NAMALWA (cell line): ENCODE measurements around the gene ZC3H14.

ENCODE experiments used
- DNase-seq: peaks from one replicate; pipeline ENCODE4 v3.0.0-alpha.2; 2015; ENCODE audit warnings: low spot score

The ZC3H14 gene

DNA sequence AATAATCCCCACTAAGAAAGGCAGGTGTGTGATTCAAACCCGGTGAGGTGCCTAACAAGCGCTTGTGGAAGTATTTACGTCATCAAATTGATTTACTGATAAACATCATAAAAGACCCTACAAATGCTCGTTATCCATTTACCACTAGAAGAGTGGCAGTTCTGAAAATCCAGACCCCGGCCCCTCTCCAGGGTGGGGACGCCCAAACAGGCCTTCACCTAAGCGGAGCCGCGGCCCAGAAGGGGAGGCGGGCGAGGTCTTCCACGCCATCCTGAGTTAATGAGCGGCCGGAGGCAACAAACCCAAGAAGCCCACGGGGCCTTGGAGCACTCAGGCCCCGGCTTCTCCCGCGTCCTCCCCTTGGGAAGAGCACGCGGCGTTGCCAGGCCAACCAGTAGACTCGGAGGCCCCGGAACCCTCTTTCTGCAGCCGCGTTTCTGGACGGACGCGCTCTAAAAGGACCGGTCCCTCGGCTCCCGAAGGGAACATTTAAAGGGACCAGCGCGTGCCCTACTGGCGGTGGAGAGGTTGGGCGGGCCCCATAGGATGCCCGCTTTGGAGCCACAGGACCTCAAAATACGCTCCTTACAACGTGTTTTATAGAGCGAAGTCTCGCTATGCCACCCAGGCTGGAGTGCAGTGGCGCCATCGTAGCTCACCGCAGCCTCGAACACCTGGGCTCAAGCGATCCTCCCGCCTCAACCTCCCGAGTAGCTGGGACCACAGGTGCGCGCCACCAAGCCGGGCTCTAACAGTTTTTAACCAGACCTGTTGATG is 11.6 kb upstream of the ZC3H14 start:
- DNase-seq: no peak

DNA sequence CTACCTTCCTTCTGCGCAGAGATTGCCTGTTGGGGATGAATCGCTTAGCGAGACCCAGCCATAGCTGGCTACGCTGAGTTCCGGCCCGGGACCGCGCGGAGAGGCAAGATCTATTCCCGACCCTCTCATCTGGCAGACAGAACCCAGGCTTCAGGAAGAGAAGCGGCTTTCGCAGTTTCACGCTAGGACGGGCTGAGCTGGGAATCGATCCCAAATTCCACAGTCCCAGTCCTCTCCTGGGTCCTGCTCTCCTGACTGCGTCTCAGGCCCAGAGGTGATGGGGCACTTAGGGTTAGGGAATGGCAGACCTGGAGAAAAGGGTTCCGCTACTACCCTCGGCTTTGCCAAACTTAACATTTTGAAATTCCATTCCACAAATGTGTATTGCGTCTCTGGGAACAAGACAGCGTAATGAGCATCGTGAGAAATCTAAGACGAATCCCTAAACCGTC is 10.8 kb upstream of the ZC3H14 start:
- no peak for DNase-seq

- DNase-seq: no peak
Observed at GRCh38 chr14:88552876-88553275, 10.0 kb upstream of the ZC3H14 start.

DNA sequence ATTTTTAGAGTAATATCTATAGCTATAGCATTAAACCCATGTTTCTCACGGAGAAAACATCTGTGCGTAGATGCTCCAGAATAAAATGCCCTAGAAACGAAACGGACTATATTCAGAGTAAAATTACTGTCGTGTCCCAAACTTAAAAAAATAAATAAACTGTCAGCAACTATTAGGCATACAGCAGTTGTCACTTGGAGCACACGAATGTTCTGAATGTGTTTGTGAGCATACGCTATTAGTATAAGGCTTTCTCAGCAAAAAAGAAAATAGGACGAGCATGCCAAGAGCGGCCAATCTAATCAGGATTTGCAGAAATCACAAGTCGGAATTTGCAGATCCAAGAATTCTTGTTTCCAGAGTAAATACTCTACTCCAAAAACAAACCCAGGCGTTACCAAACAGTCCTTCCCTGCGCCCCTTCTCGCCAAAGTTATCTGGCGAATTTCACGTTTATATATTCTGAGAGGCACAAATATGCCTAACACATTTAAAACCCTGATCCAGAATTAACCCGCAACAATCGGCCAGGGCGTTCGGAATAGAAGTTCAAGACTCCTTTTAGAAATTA is 8.9 kb upstream of the ZC3H14 start:
- no peak for DNase-seq

DNA sequence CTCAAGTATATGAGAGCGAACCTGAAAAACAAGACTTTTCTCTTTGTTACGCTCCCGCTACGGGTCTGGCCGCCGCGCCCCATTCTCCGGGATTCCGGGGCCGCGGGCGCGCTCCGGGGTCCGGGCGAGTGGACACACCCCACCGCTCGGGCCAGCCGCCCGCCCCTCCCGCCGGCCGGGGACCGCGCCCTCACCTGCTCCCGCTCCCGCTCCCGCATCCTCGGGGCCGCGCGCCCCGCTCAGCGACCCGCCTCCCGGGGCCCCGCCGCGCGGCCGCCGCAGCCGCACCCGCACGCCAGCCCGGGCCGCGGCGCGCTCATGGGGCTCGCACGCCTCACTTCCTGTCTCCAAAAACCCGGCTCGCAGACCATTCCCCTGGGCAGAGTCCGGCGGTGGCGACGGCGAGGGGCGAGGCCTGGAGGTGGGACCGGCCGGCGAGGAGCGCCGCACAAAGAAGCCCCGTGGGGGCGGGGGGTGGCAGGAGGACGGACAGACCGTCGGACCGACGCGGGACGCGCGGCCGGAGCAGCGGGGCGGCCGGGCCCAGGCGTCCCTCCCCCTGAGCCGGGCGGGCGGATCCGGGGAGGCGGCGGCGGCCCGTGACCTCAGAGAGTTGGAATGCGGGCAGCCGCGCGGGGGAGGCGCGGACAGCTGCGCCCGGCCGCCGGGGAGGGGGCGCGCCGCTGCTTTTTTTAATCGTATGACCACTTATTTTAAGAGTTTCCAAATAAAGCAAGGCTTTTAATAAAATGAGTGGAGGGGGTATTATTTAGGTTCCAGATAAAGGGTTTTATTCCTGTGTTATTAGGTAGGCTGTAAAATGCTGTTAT is 8.2 kb upstream of the ZC3H14 start, which contains the start of gene PTPN21:
TSS of gene PTPN21 (minus strand) at position 551 of the 830 bp plus-strand sequence. CDS start 4,590 bp downstream, outside the sequence.
- DNase-seq: no peak

GRCh38 chr14:88556581-88556980 is 6.3 kb upstream of the ZC3H14 start:
- DNase-seq: no peak

- peak; percentile 24 for DNase-seq
Observed at GRCh38 chr14:88559852-88560251, 3.0 kb upstream of the ZC3H14 start.

DNA sequence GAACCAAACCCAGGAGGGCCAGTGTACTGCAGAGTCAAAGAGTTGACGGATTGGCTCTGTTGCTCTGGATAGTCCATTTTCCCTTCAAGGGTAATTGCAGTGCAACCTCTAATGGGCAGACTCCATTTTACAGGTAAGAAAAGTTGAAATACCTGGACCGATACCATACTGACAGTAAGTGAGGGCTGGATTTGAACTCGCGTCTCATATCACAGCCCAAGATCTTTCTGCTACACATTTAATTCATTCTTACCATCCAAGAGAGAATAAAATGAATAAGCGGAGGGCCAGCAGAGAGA is 356 bp upstream of the ZC3H14 start:
- DNase-seq: no peak

DNA sequence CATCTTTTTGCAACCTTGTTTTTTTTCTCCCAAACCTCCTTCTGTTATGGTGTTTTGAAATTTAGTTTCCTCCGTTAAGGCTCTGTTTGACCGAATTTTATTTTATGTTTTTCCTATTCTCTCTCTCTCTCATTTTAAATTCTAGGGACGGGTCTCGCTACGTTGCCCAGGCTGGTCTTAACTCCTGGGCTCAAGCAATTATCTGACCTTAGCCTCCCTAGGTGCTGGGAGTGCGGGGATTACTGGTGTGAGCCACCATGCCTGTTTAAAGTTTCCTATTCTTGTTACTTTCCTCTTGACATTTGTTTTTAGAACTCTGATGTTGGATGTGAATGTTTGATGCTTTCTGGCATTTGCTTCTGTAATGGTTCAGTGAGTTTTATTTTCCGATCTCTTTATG is 1.0 kb downstream of the ZC3H14 start:
- no peak for DNase-seq

DNA sequence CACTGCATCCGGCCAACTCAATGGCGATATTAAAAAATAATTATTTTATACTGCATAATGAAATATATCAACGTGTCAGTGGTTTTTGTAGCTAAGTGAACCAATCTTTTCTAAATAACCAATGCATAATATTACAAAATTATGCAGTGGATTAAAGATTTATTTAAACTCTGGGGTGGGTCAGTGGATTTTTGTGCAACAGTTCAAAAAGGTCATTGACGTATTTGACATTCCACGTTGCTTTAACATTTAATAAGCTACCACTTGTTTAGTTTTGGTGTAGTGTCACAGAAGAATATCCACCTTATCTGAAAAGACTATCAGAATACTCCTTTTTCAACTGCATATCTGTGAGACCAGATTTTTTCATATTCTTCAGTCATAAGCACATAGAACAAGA is 2.6 kb downstream of the ZC3H14 start:
- DNase-seq: no peak

GRCh38 chr14:88568196-88568595 is 5.4 kb downstream of the ZC3H14 start:
- DNase-seq: no peak

DNA sequence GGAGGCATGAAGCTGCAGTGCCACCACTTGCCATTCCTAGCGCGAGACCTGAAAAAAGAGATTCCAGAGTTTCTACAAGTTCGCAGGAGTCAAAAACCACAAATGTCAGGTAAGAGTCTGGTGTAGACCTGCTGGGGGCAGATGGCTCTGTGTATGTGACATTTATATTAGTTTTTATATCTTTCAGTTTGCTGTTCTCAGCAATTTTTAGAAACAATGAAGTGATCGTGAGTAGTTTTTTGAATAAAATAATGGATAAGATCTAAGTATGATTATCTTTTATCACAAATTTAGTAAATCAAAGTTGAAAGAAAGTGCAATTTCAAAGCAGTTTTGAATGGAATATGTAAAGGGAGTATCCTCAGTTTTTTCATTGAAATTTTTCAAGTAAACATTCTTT is 9.3 kb downstream of the ZC3H14 start:
- DNase-seq: no peak

GRCh38 chr14:88576222-88576621 is 13.4 kb downstream of the ZC3H14 start:
- no peak for DNase-seq

DNA sequence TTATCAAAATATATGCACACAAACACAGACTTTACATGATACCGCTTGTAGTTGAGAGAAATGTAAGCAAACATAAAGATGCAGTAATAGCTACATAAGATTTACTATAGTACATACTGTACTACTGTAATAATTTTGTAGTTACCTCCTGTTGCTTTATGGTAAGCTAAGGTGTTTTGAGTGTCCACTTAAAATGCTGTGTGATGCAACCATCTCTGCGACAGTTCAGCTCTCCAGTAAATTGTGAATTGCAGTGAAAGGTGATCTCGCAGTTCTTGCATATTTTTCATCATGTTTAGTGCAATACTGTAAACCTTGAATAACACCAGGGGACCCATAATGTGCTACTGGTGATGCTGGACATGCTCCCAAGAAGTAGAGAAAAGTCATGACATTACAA is 21.6 kb downstream of the ZC3H14 start:
- no peak for DNase-seq

- no peak for DNase-seq
Observed at GRCh38 chr14:88588081-88588480, 25.2 kb downstream of the ZC3H14 start.

GRCh38 chr14:88590173-88590572 is 27.3 kb downstream of the ZC3H14 start:
- no peak for DNase-seq

DNA sequence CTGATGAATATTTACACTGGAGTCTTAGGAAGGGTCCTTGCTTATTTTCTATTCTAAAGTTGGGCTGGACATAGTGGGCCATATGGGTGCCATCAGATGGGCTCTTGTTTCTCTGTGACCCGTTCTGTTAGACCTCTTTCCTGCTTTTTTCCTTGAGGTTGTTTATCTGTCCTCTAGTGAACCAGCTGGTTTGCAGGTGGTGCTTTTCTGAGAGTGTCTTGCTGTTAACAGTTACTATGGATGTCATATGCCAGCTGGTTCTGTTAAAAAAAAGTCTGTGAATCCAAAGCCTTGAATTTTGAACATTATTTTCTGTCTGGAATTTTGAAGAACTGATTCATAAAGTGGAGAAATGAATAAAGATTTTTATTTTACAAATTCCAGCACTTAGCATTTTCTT is 29.2 kb downstream of the ZC3H14 start:
- DNase-seq: no peak

DNA sequence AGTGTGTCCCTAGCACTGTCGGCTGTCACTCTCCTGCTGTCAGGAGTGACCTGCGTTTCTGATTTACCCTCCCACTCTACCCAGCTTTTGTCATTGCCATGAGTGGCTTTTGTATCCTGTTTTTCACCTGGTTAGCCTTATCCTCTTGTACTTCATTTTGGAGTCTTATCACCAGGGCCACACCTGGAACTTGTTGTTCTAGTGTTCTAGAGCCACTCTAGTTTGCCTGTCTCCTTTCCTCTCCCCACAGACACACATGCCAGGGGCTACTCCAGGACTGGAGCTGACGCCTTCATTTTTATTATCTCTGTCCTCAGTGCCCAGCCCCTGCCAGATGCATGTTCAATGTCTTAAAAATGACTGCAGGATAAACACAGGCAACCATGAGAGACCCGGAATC is 34.2 kb downstream of the ZC3H14 start:
- DNase-seq: no peak

DNA sequence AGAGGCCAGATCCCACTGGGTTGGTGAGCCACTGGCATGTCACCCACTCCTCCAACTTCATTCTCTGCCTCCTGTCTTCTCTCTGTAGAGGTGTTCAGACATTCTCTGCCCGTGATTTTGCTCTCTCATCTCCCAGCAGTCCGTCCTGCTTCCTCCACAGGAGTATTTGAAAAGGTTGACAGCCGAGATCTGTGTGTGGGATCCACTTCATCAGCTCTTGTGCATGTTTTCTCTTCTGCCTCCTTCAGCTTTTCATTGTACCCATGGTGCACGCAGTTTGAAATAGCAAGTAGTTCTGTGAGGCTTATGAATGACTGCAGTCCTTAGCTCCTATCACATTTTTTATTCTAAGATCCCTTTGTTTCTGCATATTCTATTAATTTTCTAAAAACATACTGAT is 34.8 kb downstream of the ZC3H14 start:
- DNase-seq: no peak

- DNase-seq: no peak
Observed at GRCh38 chr14:88598097-88598675, 35.3 kb downstream of the ZC3H14 start.

DNA sequence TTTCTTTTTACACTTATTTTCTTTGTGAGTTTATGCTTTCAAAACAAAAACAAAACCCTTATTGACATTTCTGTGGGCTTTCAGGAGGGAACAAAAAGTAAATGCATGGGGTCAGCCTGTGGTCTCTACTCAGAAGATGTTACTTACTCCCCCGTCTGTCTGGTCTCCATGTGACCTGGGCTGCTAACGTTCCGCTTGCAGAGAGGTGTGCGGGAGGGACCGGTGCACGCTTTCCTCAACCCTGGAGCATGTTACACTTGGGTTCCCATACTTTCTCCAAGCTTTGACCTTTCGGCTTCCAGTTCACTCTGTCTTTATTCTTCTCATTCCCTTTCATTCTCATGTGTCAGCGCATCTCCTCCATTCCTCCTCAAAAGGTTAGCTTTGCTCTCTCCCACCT is 36.5 kb downstream of the ZC3H14 start:
- DNase-seq: no peak

DNA sequence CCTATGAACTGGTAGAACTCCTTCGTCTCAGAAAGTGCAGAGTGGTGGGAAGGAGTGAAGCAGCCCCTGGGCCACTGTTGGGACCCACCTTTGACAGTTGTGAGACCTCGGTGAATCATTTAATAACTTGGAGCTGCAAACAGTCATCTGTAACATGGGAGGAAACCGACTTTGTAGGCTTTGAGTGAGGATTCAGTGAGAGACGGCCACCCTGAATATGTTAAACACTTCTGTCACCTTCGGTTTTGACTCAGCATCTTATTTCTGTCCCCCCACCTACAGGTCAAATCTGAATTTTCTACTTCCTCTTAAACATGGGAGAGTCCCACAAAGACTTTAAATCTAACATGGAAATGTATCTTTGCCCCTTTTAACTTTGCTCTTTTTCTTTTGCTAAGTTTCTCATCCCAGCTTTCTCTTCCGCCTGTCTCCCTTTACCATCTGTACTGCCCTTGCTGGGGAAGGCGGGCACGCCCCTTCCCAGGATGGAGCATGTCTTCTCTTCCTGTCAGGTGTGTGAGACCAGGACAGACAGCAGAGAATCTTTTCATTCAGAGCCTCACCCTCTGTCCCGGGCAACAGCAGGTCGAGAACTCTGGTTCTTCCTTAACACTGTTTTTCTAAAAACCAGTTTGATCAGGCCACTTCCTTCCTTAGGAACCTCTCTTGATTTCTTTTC is 37.1 kb downstream of the ZC3H14 start:
- DNase-seq: no peak
